Common myeloid progenitor, CD34-positive (primary cell): ENCODE measurements around the gene PRKCH.

Experiments used
- CTCF ChIA-PET: fragments of 350-600 bp; sonication (Branson Sonifier 250); formaldehyde crosslinking; loops from one replicate; lab custom pipeline; 2021; ENCODE audit warnings: antibody characterized with exemption; lab: Charles Lee
- POLR2A ChIA-PET: fragments of 350-600 bp; sonication (Branson Sonifier 250); formaldehyde crosslinking; loops from one replicate; lab custom pipeline; 2021; ENCODE audit warnings: antibody characterized with exemption; lab: Charles Lee
- DNase-seq, 3 donors: peaks; one replicate each; pipeline versions ENCODE4 v3.0.0 to v3.0.0-alpha.2; 2013
- H3K27ac ChIP-seq, 2 experiments: 1 replicate in 1 of 2; 2 replicates in 1 of 2; pipeline ENCODE4 v1.7.0; 2013; ENCODE audit warnings: inconsistent platforms in 2 of 2, low read length in 2 of 2, mild to moderate bottlenecking in 2 of 2, low read depth in 1 of 2, moderate library complexity in 1 of 2; ENCODE audit not compliant: severe bottlenecking in 2 of 2, insufficient read depth in 1 of 2, poor library complexity in 1 of 2
- H3K27me3 ChIP-seq, 5 experiments: replicated peaks in 2 of 5; 1 replicate in 3 of 5; 2 replicates in 2 of 5; pipeline versions ENCODE4 v1.6.1 to v1.7.0; 2013; ENCODE audit warnings: low read length in 4 of 5, mild to moderate bottlenecking in 2 of 5, moderate library complexity in 2 of 5, inconsistent platforms in 1 of 5; ENCODE audit not compliant: insufficient read depth in 5 of 5, control insufficient read depth in 4 of 5
- H3K36me3 ChIP-seq, 4 experiments: 1 replicate in 2 of 4; 2 replicates in 2 of 4; pipeline versions ENCODE4 v1.6.1 to v1.7.0; 2013; ENCODE audit warnings: low read length in 3 of 4, control low read depth in 1 of 4, mild to moderate bottlenecking in 1 of 4; ENCODE audit not compliant: control insufficient read depth in 4 of 4, insufficient read depth in 4 of 4
- H3K4me1 ChIP-seq, 4 experiments: 1 replicate in 3 of 4; 2 replicates in 1 of 4; pipeline versions ENCODE4 v1.6.1 to v1.7.1; 2013; ENCODE audit warnings: low read length in 3 of 4, mild to moderate bottlenecking in 3 of 4, control low read depth in 1 of 4, inconsistent platforms in 1 of 4, moderate library complexity in 1 of 4; ENCODE audit not compliant: control insufficient read depth in 4 of 4, insufficient read depth in 4 of 4; ENCODE audit errors: control extremely low read depth in 1 of 4
- H3K4me3 ChIP-seq, 7 experiments: 1 replicate in 4 of 7; 2 replicates in 3 of 7; pipeline versions ENCODE4 v1.5.1 to v1.7.0; 2013; ENCODE audit warnings: mild to moderate bottlenecking in 7 of 7, low read length in 6 of 7, moderate library complexity in 6 of 7, inconsistent platforms in 2 of 7, low read depth in 2 of 7, control low read depth in 1 of 7; ENCODE audit not compliant: insufficient read depth in 4 of 7, control insufficient read depth in 1 of 7; ENCODE audit errors: extremely low read depth in 1 of 7
- H3K9me3 ChIP-seq, 5 experiments: 1 replicate in 4 of 5; 2 replicates in 1 of 5; pipeline versions ENCODE4 v1.6.1 to v1.7.1; 2013; ENCODE audit warnings: low read length in 4 of 5, mild to moderate bottlenecking in 2 of 5, inconsistent platforms in 1 of 5, low read depth in 1 of 5, moderate library complexity in 1 of 5; ENCODE audit not compliant: control insufficient read depth in 4 of 5, insufficient read depth in 2 of 5; ENCODE audit errors: control extremely low read depth in 1 of 5
- WGBS: methylation state at CpG from one replicate; pipeline ENCODE4 v1.1.5; 2013; ENCODE audit not compliant: insufficient coverage; 5-methylcytosine and 5-hydroxymethylcytosine counted together

PRKCH gene

GRCh38 chr14:61513986-61514830 lies 192.8 kb downstream of the PRKCH start:
- 95% methylated on average over 8 of the region's 10 CpGs for WGBS
- Histone ChIP-seq H3K9me3 (no peaks in the 10 kb centered on the region), H3K4me3 (no peak overlapping the region), H3K27ac (no peak overlapping the region), H3K27me3 (no peaks in the 10 kb centered on the region), H3K36me3 (peaks cover 0 to 5% (median 0%) of the 10 kb centered on the region in 4 experiments), H3K4me1 (peaks cover 0 to 15% (median 12%) of the 10 kb centered on the region in 4 experiments)
- POLR2A ChIA-PET = no interaction called here
- DNase-seq = no peak
- CTCF ChIA-PET = interaction anchor here (1.1 to 1.6 kb wide), 3 partner anchors 10 to 34 kb away, joined by 3 read pairs; no protein-coding TSS in a partner anchor

GRCh38 chr14:61514927-61515326 lies 193.5 kb downstream of the PRKCH start:
- WGBS = no CpG with 5 or more reads among the region's 1 CpG
- Histone ChIP-seq H3K36me3 (peaks cover 0 to 5% (median 0%) of the 10 kb centered on the region in 4 experiments), H3K27me3 (no peaks in the 10 kb centered on the region), H3K4me3 (no peak overlapping the region), H3K9me3 (no peaks in the 10 kb centered on the region), H3K4me1 (peaks cover 0 to 15% (median 11%) of the 10 kb centered on the region in 4 experiments), H3K27ac (no peak overlapping the region)
- CTCF ChIA-PET = no interaction called here
- POLR2A ChIA-PET = no interaction called here
- DNase-seq = no peak

GRCh38 chr14:61515436-61516117 lies 194.2 kb downstream of the PRKCH start:
- no peak overlapping the region for H3K4me3 ChIP-seq
- peaks cover 0 to 5% (median 0%) of the 10 kb centered on the region in 4 experiments for H3K36me3 ChIP-seq
- ChIA-PET POLR2A (no interaction called here), CTCF (interaction anchor here (0.9 kb wide), 1 partner anchor 8 kb away, joined by 3 read pairs; no protein-coding TSS in a partner anchor)
- H3K27ac ChIP-seq = no peak overlapping the region
- DNase-seq = no peak
- WGBS = 100% methylated on average over 3 of the region's 8 CpGs
- H3K4me1 ChIP-seq = peaks cover 0 to 15% (median 8%) of the 10 kb centered on the region in 4 experiments
- no peaks in the 10 kb centered on the region for H3K27me3 ChIP-seq
- no peaks in the 10 kb centered on the region for H3K9me3 ChIP-seq

- no peaks in the 10 kb centered on the region for H3K27me3 ChIP-seq
- peaks cover 0 to 5% (median 0%) of the 10 kb centered on the region in 4 experiments for H3K36me3 ChIP-seq
- no peak overlapping the region for H3K4me3 ChIP-seq
- 96% methylated on average over 2 of the region's 2 CpGs for WGBS
- peaks cover 0 to 13% (median 8%) of the 10 kb centered on the region in 4 experiments for H3K4me1 ChIP-seq
- H3K9me3 ChIP-seq = no peaks in the 10 kb centered on the region
- no peak overlapping the region for H3K27ac ChIP-seq
- no peak for DNase-seq
- CTCF ChIA-PET = interaction anchor here (0.9 kb wide), 1 partner anchor 8 kb away, joined by 3 read pairs; no protein-coding TSS in a partner anchor
- POLR2A ChIA-PET = no interaction called here
Measured at GRCh38 chr14:61516118-61516743, 194.9 kb downstream of the PRKCH start.

- CTCF ChIA-PET = no interaction called here
- no peak overlapping the region for H3K4me3 ChIP-seq
- H3K36me3 ChIP-seq = peaks cover 0 to 5% (median 1%) of the 10 kb centered on the region in 4 experiments
- POLR2A ChIA-PET = no interaction called here
- H3K9me3 ChIP-seq = no peaks in the 10 kb centered on the region
- H3K27me3 ChIP-seq = no peaks in the 10 kb centered on the region
- WGBS = 93% methylated on average over 8 of the region's 9 CpGs
- peaks cover 0 to 6% (median 4%) of the 10 kb centered on the region in 4 experiments for H3K4me1 ChIP-seq
- H3K27ac ChIP-seq = no peak overlapping the region
- DNase-seq = no peak
Measured at GRCh38 chr14:61516964-61517653, 195.7 kb downstream of the PRKCH start.

GRCh38 chr14:61517911-61518384 lies 196.6 kb downstream of the PRKCH start:
- 90% methylated on average over 6 of the region's 6 CpGs for WGBS

More at GRCh38 chr14:61517911-61518384, 196.6 kb downstream of the PRKCH start:
- Histone ChIP-seq H3K36me3 (peaks cover 0 to 3% (median 1%) of the 10 kb centered on the region in 4 experiments), H3K4me1 (peaks cover 0 to 6% (median 4%) of the 10 kb centered on the region in 4 experiments), H3K4me3 (no peak overlapping the region), H3K27ac (no peak overlapping the region), H3K9me3 (no peaks in the 10 kb centered on the region), H3K27me3 (no peaks in the 10 kb centered on the region)
- ChIA-PET CTCF (interaction anchor here (0.6 to 1.1 kb wide), 4 partner anchors 15 to 221 kb away, joined by 3 to 4 read pairs (median 4); no protein-coding TSS in a partner anchor), POLR2A (no interaction called here)
- DNase-seq = no peak
